H9 (cell line): ENCODE measurements around the gene ENOX1. TPM values are rescaled to one million over a fixed set of nuclear protein-coding genes. Genes with fewer than 3 reads are reported as not detected.

Source experiments
- DNase-seq: peaks from one replicate; pipeline ENCODE4 v3.0.0-alpha.2; 2017
- H2AFZ ChIP-seq: one replicate; pipeline ENCODE4 v1.6.1; 2013; ENCODE audit warnings: mild to moderate bottlenecking, low read length, control low read depth, moderate library complexity
- H2AK5ac ChIP-seq: 2 replicates; pipeline ENCODE4 v1.6.1; 2013; ENCODE audit warnings: low read length, control low read depth, mixed read lengths; ENCODE audit not compliant: insufficient read length
- H2BK120ac ChIP-seq: one replicate; pipeline ENCODE4 v1.6.1; 2013; ENCODE audit warnings: low read depth, mild to moderate bottlenecking, low read length, control low read depth, inconsistent platforms; ENCODE audit not compliant: poor library complexity, severe bottlenecking
- H2BK12ac ChIP-seq: 2 replicates; pipeline ENCODE4 v1.6.1; 2013; ENCODE audit warnings: low read length, control low read depth, mixed read lengths, low read depth; ENCODE audit not compliant: insufficient read length
- H2BK15ac ChIP-seq: 2 replicates; pipeline ENCODE4 v1.6.1; 2013; ENCODE audit warnings: low read depth, low read length, control low read depth
- H2BK20ac ChIP-seq: one replicate; pipeline ENCODE4 v1.6.1; 2013; ENCODE audit warnings: low read depth, mild to moderate bottlenecking, low read length, control low read depth, inconsistent platforms; ENCODE audit not compliant: poor library complexity, severe bottlenecking
- H2BK5ac ChIP-seq: 2 replicates; pipeline ENCODE4 v1.6.1; 2013; ENCODE audit warnings: low read length, control low read depth, mixed read lengths; ENCODE audit not compliant: insufficient read length
- H3K14ac ChIP-seq: 2 replicates; pipeline ENCODE4 v1.6.1; 2013; ENCODE audit warnings: low read length, control low read depth; ENCODE audit not compliant: insufficient read depth
- H3K18ac ChIP-seq: 2 replicates; pipeline ENCODE4 v1.6.1; 2013; ENCODE audit warnings: low read depth, mild to moderate bottlenecking, mixed read lengths, low read length, control low read depth; ENCODE audit not compliant: insufficient read length
- H3K23ac ChIP-seq: 2 replicates; pipeline ENCODE4 v1.6.1; 2013; ENCODE audit warnings: low read length, control low read depth, mixed read lengths, low read depth; ENCODE audit not compliant: insufficient read length
- H3K23me2 ChIP-seq: 2 replicates; pipeline ENCODE4 v1.6.1; 2013; ENCODE audit warnings: low read depth, mild to moderate bottlenecking, mixed read lengths, low read length, control low read depth; ENCODE audit not compliant: insufficient read length, poor library complexity, severe bottlenecking
- H3K27ac ChIP-seq: 2 replicates; pipeline ENCODE4 v1.5.1; 2013; ENCODE audit warnings: low read length, control low read depth, mixed read lengths, low read depth; ENCODE audit not compliant: insufficient read length
- H3K27me3 ChIP-seq: 2 replicates; pipeline ENCODE4 v1.6.1; 2013; ENCODE audit warnings: low read length, control low read depth, inconsistent platforms; ENCODE audit not compliant: insufficient read depth
- H3K4ac ChIP-seq: 2 replicates; pipeline ENCODE4 v1.6.1; 2013; ENCODE audit warnings: low read depth, mild to moderate bottlenecking, control low read depth, inconsistent platforms, low read length, moderate library complexity
- H3K4me1 ChIP-seq: 2 replicates; pipeline ENCODE4 v1.6.1; 2013; ENCODE audit warnings: low read length, control low read depth, inconsistent platforms; ENCODE audit not compliant: insufficient read depth
- H3K4me2 ChIP-seq: 2 replicates; pipeline ENCODE4 v1.6.1; 2013; ENCODE audit warnings: low read length, control low read depth, mixed read lengths; ENCODE audit not compliant: insufficient read length, insufficient read depth
- H3K56ac ChIP-seq: 2 replicates; pipeline ENCODE4 v1.6.1; 2013; ENCODE audit warnings: low read depth, mild to moderate bottlenecking, mixed read lengths, low read length, control low read depth; ENCODE audit not compliant: insufficient read length
- H3K79me1 ChIP-seq: 2 replicates; pipeline ENCODE4 v1.6.1; 2013; ENCODE audit warnings: low read depth, mild to moderate bottlenecking, moderate library complexity, low read length, control low read depth, inconsistent platforms; ENCODE audit not compliant: insufficient read depth, poor library complexity, severe bottlenecking
- H3K79me2 ChIP-seq: 2 replicates; pipeline ENCODE4 v1.6.1; 2013; ENCODE audit warnings: low read length, control low read depth, inconsistent platforms; ENCODE audit not compliant: insufficient read depth
- H3K9ac ChIP-seq: 2 replicates; pipeline ENCODE4 v1.6.1; 2013; ENCODE audit warnings: low read length, control low read depth, mixed read lengths; ENCODE audit not compliant: insufficient read length; ENCODE audit errors: extremely low read depth
- H3K9me3 ChIP-seq: one replicate; pipeline ENCODE4 v1.6.1; 2013; ENCODE audit warnings: low read depth, low read length, inconsistent platforms; ENCODE audit not compliant: control insufficient read depth
- H3T11ph ChIP-seq: one replicate; pipeline ENCODE4 v1.6.1; 2013; ENCODE audit warnings: mild to moderate bottlenecking, low read length, control low read depth, inconsistent platforms
- H4K20me1 ChIP-seq: one replicate; pipeline ENCODE4 v1.6.1; 2013; ENCODE audit not compliant: control insufficient read depth, insufficient read length, insufficient read depth
- H4K5ac ChIP-seq: 2 replicates; pipeline ENCODE4 v1.6.1; 2013; ENCODE audit warnings: low read depth, mild to moderate bottlenecking, mixed read lengths, low read length, control low read depth; ENCODE audit not compliant: insufficient read length
- H4K8ac ChIP-seq: replicated peaks from 2 replicates; pipeline ENCODE4 v1.6.1; 2013; ENCODE audit warnings: low read length, control low read depth, mixed read lengths, low read depth; ENCODE audit not compliant: insufficient read length
- H4K91ac ChIP-seq: 2 replicates; pipeline ENCODE4 v1.6.1; 2013; ENCODE audit warnings: low read depth, mild to moderate bottlenecking, moderate library complexity, mixed read lengths, low read length, control low read depth; ENCODE audit not compliant: insufficient read length
- H3K27ac Mint-ChIP-seq, 3 experiments: 2 replicates in 2 of 3; 3 replicates in 1 of 3; pipeline ENCODE4 v1.8.0; 2020 to 2021; ENCODE audit warnings: mixed read lengths in 3 of 3, mild to moderate bottlenecking in 1 of 3, moderate library complexity in 1 of 3
- H3K27me3 Mint-ChIP-seq: 2 replicates; pipeline ENCODE4 v1.8.0; 2021; ENCODE audit warnings: low read depth, mild to moderate bottlenecking, moderate library complexity, mixed read lengths
- H3K36me3 Mint-ChIP-seq, 3 experiments: 2 replicates in 2 of 3; 3 replicates in 1 of 3; pipeline ENCODE4 v1.8.0; 2020 to 2021; ENCODE audit warnings: low read depth in 3 of 3, mixed read lengths in 3 of 3; ENCODE audit not compliant: insufficient read depth in 1 of 3
- H3K4me1 Mint-ChIP-seq, 2 experiments: 2 replicates each; pipeline ENCODE4 v1.8.0; 2020; ENCODE audit warnings: mixed read lengths in 2 of 2
- H3K4me3 Mint-ChIP-seq, 2 experiments: 2 replicates in 1 of 2; 3 replicates in 1 of 2; pipeline ENCODE4 v1.8.0; 2020 to 2021; ENCODE audit warnings: mild to moderate bottlenecking in 2 of 2, mixed read lengths in 2 of 2, moderate library complexity in 1 of 2
- H3K9me3 Mint-ChIP-seq, 2 experiments: 2 replicates in 1 of 2; 3 replicates in 1 of 2; pipeline ENCODE4 v1.8.0; 2020; ENCODE audit warnings: mild to moderate bottlenecking in 2 of 2, mixed read lengths in 2 of 2, moderate library complexity in 1 of 2
- WGBS: extraction: QIAGEN DNeasy Blood & Tissue Kit; methylation state at CpG from one replicate; pipeline ENCODE4 v1.1.7; 2013; ENCODE audit warnings: missing lambda C conversion rate, low lambda C conversion rate, mixed read lengths; ENCODE audit not compliant: insufficient read length; ENCODE audit errors: extremely low coverage; 5-methylcytosine and 5-hydroxymethylcytosine counted together
- total RNA-seq: library from RNA; stranded (reverse); gene quantifications from 2 replicates; pipeline ENCODE4 v1.2.1, GENCODE V29; 2021
- TF ChIP-seq, protein P1 (sequence below): fragments of 200-600 bp; sonication (generic); conservative IDR thresholded peaks from 3 replicates; pipeline ENCODE4 v1.8.0; 2021; ENCODE audit warnings: antibody characterized with exemption, mild to moderate bottlenecking

The ENOX1 gene
- total RNA-seq, 1 experiment from 2014 or later: 0.24 TPM

DNA sequence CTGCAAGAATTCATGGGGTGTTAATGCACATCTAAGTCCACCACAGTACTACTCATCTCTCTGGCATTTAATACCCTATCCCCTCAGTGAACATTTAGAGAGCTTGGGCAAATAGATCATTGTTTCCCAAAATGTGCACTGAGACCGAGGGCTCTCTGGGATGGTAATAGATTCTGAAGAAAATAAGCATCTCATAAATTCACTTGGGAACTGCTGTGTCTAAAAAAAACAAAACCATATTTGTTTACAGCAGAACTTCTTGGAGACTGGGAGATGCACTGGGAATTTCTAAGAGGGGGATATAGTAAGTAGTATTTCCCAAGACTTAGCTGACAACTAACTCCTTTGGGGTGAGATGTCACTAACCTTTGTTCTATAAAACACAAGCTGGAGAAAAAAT is 58.4 kb downstream of the ENOX1 start:
- TF ChIP-seq, protein P1, sequence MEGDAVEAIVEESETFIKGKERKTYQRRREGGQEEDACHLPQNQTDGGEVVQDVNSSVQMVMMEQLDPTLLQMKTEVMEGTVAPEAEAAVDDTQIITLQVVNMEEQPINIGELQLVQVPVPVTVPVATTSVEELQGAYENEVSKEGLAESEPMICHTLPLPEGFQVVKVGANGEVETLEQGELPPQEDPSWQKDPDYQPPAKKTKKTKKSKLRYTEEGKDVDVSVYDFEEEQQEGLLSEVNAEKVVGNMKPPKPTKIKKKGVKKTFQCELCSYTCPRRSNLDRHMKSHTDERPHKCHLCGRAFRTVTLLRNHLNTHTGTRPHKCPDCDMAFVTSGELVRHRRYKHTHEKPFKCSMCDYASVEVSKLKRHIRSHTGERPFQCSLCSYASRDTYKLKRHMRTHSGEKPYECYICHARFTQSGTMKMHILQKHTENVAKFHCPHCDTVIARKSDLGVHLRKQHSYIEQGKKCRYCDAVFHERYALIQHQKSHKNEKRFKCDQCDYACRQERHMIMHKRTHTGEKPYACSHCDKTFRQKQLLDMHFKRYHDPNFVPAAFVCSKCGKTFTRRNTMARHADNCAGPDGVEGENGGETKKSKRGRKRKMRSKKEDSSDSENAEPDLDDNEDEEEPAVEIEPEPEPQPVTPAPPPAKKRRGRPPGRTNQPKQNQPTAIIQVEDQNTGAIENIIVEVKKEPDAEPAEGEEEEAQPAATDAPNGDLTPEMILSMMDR: no peak
- no peak overlapping the region for H4K8ac ChIP-seq
- no peak overlapping the region for H4K5ac ChIP-seq
- no peak overlapping the region for H3K27ac Mint-ChIP-seq
- no peak overlapping the region for H3K4me3 Mint-ChIP-seq
- no peaks in the 10 kb centered on the region for H3K9me3 ChIP-seq
- H3K27me3 Mint-ChIP-seq: no peaks in the 10 kb centered on the region
- no peaks in the 10 kb centered on the region for H3K23me2 ChIP-seq
- no peaks in the 10 kb centered on the region for H3K9me3 Mint-ChIP-seq
- H2AFZ ChIP-seq: no peak overlapping the region
- no peak overlapping the region for H2BK15ac ChIP-seq
- no peak overlapping the region for H2BK5ac ChIP-seq
- H3K9ac ChIP-seq: no peak overlapping the region
- no peaks in the 10 kb centered on the region for H3K36me3 Mint-ChIP-seq
- no peak overlapping the region for H4K91ac ChIP-seq
- H2BK20ac ChIP-seq: no peak overlapping the region
- no peaks in the 10 kb centered on the region for H3K79me2 ChIP-seq
- no peaks in the 10 kb centered on the region for H3K27me3 ChIP-seq
- no peak overlapping the region for H3T11ph ChIP-seq
- H3K18ac ChIP-seq: no peak overlapping the region
- no peak overlapping the region for H3K56ac ChIP-seq
- H3K4ac ChIP-seq: no peak overlapping the region
- no CpG with 5 or more reads among the region's 1 CpG for WGBS
- peaks cover 13 to 14% of the 10 kb centered on the region in 2 experiments for H3K4me1 Mint-ChIP-seq
- no peak for DNase-seq
- no peak overlapping the region for H3K27ac ChIP-seq
- no peak overlapping the region for H2BK12ac ChIP-seq
- H3K23ac ChIP-seq: no peak overlapping the region
- no peaks in the 10 kb centered on the region for H3K4me1 ChIP-seq
- H3K79me1 ChIP-seq: no peaks in the 10 kb centered on the region
- no peaks in the 10 kb centered on the region for H4K20me1 ChIP-seq
- H3K14ac ChIP-seq: no peak overlapping the region
- H2BK120ac ChIP-seq: no peak overlapping the region
- no peak overlapping the region for H2AK5ac ChIP-seq
- H3K4me2 ChIP-seq: no peak overlapping the region
